ENCODE results near the gene DHX30. TPM values are rescaled to one million over a fixed set of nuclear protein-coding genes. Genes with fewer than 3 reads are reported as not detected.

DHX30 gene
- total RNA-seq, 1 donor from 2014 or later: 68.7 TPM

- Mint-ChIP-seq H3K4me3 (ENCODE audit: unreplicated experiment) (no peak overlapping the region), H3K27ac (ENCODE audit: unreplicated experiment) (peak overlapping the region; percentile 2), H3K9me3 (ENCODE audit: unreplicated experiment) (no peaks in the 10 kb centered on the region), H3K36me3 (ENCODE audit: low read depth, unreplicated experiment) (peaks cover 6% of the 10 kb centered on the region), H3K27me3 (ENCODE audit: unreplicated experiment) (peaks cover 3% of the 10 kb centered on the region), H3K4me1 (ENCODE audit: unreplicated experiment) (no peaks in the 10 kb centered on the region)
- TF ChIP-seq, protein P1, sequence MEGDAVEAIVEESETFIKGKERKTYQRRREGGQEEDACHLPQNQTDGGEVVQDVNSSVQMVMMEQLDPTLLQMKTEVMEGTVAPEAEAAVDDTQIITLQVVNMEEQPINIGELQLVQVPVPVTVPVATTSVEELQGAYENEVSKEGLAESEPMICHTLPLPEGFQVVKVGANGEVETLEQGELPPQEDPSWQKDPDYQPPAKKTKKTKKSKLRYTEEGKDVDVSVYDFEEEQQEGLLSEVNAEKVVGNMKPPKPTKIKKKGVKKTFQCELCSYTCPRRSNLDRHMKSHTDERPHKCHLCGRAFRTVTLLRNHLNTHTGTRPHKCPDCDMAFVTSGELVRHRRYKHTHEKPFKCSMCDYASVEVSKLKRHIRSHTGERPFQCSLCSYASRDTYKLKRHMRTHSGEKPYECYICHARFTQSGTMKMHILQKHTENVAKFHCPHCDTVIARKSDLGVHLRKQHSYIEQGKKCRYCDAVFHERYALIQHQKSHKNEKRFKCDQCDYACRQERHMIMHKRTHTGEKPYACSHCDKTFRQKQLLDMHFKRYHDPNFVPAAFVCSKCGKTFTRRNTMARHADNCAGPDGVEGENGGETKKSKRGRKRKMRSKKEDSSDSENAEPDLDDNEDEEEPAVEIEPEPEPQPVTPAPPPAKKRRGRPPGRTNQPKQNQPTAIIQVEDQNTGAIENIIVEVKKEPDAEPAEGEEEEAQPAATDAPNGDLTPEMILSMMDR (IDR thresholded peaks at IDR 0.05; ENCODE audit: unreplicated experiment): no peak
- no peak for DNase-seq (ENCODE audit: low spot score)
Observed at GRCh38 chr3:47762233-47762632, 40.7 kb upstream of the DHX30 start.

DNA sequence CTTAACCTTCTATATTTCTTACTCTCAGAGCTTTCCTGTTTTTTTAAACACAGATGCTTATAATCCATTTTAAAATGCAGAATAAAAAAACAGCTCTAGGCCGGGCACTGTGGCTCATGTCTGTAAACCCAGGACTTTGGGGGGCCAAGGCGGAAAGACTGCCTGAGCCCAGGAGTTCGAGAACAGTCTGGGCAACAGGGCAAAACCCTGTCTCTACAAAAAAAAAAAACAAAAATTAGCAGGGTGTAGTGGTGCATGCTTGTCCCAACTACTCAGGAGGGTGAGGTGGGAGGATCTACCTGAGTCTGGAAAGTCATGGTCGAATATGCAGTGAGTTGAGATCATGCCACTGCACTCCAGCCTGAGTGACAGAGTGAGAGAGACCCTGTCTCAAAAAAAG lies 36.8 kb upstream of the DHX30 start:
- TF ChIP-seq, protein P1 (IDR thresholded peaks at IDR 0.05; ENCODE audit: unreplicated experiment): no peak
- H3K4me3 Mint-ChIP-seq (ENCODE audit: unreplicated experiment): no peak overlapping the region
- H3K9me3 Mint-ChIP-seq (ENCODE audit: unreplicated experiment): no peaks in the 10 kb centered on the region
- DNase-seq (ENCODE audit: low spot score): no peak
- H3K4me1 Mint-ChIP-seq (ENCODE audit: unreplicated experiment): no peaks in the 10 kb centered on the region
- H3K27ac Mint-ChIP-seq (ENCODE audit: unreplicated experiment): no peak overlapping the region
- peaks cover 3% of the 10 kb centered on the region for H3K27me3 Mint-ChIP-seq (ENCODE audit: unreplicated experiment)
- H3K36me3 Mint-ChIP-seq (ENCODE audit: low read depth, unreplicated experiment): peaks cover 13% of the 10 kb centered on the region

GRCh38 chr3:47772047-47772446 lies 30.9 kb upstream of the DHX30 start:
- TF ChIP-seq, protein P1 (IDR thresholded peaks at IDR 0.05; ENCODE audit: unreplicated experiment): no peak
- DNase-seq (ENCODE audit: low spot score): no peak
- peaks cover 13% of the 10 kb centered on the region for H3K36me3 Mint-ChIP-seq (ENCODE audit: low read depth, unreplicated experiment)
- no peaks in the 10 kb centered on the region for H3K9me3 Mint-ChIP-seq (ENCODE audit: unreplicated experiment)
- H3K4me1 Mint-ChIP-seq (ENCODE audit: unreplicated experiment): no peaks in the 10 kb centered on the region
- H3K27ac Mint-ChIP-seq (ENCODE audit: unreplicated experiment): no peak overlapping the region
- no peaks in the 10 kb centered on the region for H3K27me3 Mint-ChIP-seq (ENCODE audit: unreplicated experiment)
- no peak overlapping the region for H3K4me3 Mint-ChIP-seq (ENCODE audit: unreplicated experiment)

GRCh38 chr3:47772788-47773187 lies 30.1 kb upstream of the DHX30 start:
- H3K27me3 Mint-ChIP-seq (ENCODE audit: unreplicated experiment): no peaks in the 10 kb centered on the region

GRCh38 chr3:47778746-47779145 lies 24.2 kb upstream of the DHX30 start:
- Mint-ChIP-seq H3K4me1 (ENCODE audit: unreplicated experiment) (peaks cover 21% of the 10 kb centered on the region), H3K36me3 (ENCODE audit: low read depth, unreplicated experiment) (peaks cover 11% of the 10 kb centered on the region), H3K27me3 (ENCODE audit: unreplicated experiment) (peaks cover 17% of the 10 kb centered on the region), H3K27ac (ENCODE audit: unreplicated experiment) (no peak overlapping the region), H3K9me3 (ENCODE audit: unreplicated experiment) (no peaks in the 10 kb centered on the region), H3K4me3 (ENCODE audit: unreplicated experiment) (no peak overlapping the region)
- TF ChIP-seq, protein P1 (IDR thresholded peaks at IDR 0.05; ENCODE audit: unreplicated experiment): no peak
- DNase-seq (ENCODE audit: low spot score): no peak

More at GRCh38 chr3:47772788-47773187, 30.1 kb upstream of the DHX30 start:
- no peaks in the 10 kb centered on the region for H3K4me1 Mint-ChIP-seq (ENCODE audit: unreplicated experiment)
- peaks cover 13% of the 10 kb centered on the region for H3K36me3 Mint-ChIP-seq (ENCODE audit: low read depth, unreplicated experiment)
- H3K9me3 Mint-ChIP-seq (ENCODE audit: unreplicated experiment): no peaks in the 10 kb centered on the region
- H3K27ac Mint-ChIP-seq (ENCODE audit: unreplicated experiment): no peak overlapping the region
- H3K4me3 Mint-ChIP-seq (ENCODE audit: unreplicated experiment): no peak overlapping the region
- TF ChIP-seq, protein P1 (IDR thresholded peaks at IDR 0.05; ENCODE audit: unreplicated experiment): no peak
- DNase-seq (ENCODE audit: low spot score): no peak

All from endothelial cell (in vitro differentiated cells).